LoVo (cell line): ENCODE measurements around the gene TRPM2.
"Not testable (repeated sequence)": the region's sequence is repeated elsewhere in the genome, so short reads cannot be mapped to it uniquely, and the experiment has no call there.

ENCODE experiments used
- DNase-seq: peaks from one replicate; pipeline ENCODE4 v3.0.0-alpha.2; 2016; ENCODE audit warnings: low spot score

TRPM2 gene

GRCh38 chr21:44415073-44416025 is 61.9 kb downstream of the TRPM2 start:
- DNase-seq: no peak

GRCh38 chr21:44416193-44416592 is 62.8 kb downstream of the TRPM2 start:
- DNase-seq: no peak

- DNase-seq: not testable (repeated sequence)
Measured at GRCh38 chr21:44417621-44418107, 64.2 kb downstream of the TRPM2 start.

GRCh38 chr21:44418108-44418875 is 64.9 kb downstream of the TRPM2 start:
- no peak for DNase-seq

GRCh38 chr21:44418876-44419230 is 65.4 kb downstream of the TRPM2 start:
- DNase-seq: no peak

- no peak for DNase-seq
Measured at GRCh38 chr21:44419679-44420078, 66.3 kb downstream of the TRPM2 start.

GRCh38 chr21:44420416-44421205 is 67.2 kb downstream of the TRPM2 start:
- DNase-seq: no peak

GRCh38 chr21:44421901-44422840 is 68.8 kb downstream of the TRPM2 start:
- no peak for DNase-seq

GRCh38 chr21:44423312-44423821 is 69.9 kb downstream of the TRPM2 start:
- no peak for DNase-seq

GRCh38 chr21:44423941-44424607 is 70.7 kb downstream of the TRPM2 start:
- no peak for DNase-seq

- DNase-seq: no peak
Measured at GRCh38 chr21:44424608-44425306, 71.3 kb downstream of the TRPM2 start.

- no peak for DNase-seq
Measured at GRCh38 chr21:44425307-44425894, 72.0 kb downstream of the TRPM2 start.

GRCh38 chr21:44425895-44426662 is 72.7 kb downstream of the TRPM2 start:
- no peak for DNase-seq

GRCh38 chr21:44426663-44427191 is 73.3 kb downstream of the TRPM2 start:
- no peak for DNase-seq

- DNase-seq: no peak
Measured at GRCh38 chr21:44427241-44428120, 74.1 kb downstream of the TRPM2 start.

- no peak for DNase-seq
Measured at GRCh38 chr21:44428281-44428960, 75.0 kb downstream of the TRPM2 start.

- DNase-seq: no peak
Measured at GRCh38 chr21:44429894-44430293, 76.5 kb downstream of the TRPM2 start.
